ENCODE data around the gene HTRA3.

GRCh38 chr4:8332038-8332857, 62.7 kb downstream of the HTRA3 start:
- TF ChIP-seq, protein P1, sequence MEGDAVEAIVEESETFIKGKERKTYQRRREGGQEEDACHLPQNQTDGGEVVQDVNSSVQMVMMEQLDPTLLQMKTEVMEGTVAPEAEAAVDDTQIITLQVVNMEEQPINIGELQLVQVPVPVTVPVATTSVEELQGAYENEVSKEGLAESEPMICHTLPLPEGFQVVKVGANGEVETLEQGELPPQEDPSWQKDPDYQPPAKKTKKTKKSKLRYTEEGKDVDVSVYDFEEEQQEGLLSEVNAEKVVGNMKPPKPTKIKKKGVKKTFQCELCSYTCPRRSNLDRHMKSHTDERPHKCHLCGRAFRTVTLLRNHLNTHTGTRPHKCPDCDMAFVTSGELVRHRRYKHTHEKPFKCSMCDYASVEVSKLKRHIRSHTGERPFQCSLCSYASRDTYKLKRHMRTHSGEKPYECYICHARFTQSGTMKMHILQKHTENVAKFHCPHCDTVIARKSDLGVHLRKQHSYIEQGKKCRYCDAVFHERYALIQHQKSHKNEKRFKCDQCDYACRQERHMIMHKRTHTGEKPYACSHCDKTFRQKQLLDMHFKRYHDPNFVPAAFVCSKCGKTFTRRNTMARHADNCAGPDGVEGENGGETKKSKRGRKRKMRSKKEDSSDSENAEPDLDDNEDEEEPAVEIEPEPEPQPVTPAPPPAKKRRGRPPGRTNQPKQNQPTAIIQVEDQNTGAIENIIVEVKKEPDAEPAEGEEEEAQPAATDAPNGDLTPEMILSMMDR (IDR thresholded peaks at IDR 0.05 in 8 of 11, conservative IDR thresholded peaks at IDR 0.05 in 3 of 11): no peak
- TF ChIP-seq POLR2AphosphoS5 (IDR thresholded peaks at IDR 0.05) (no peak), POLR2A (IDR thresholded peaks at IDR 0.05) (no peak)
